Measurements from ENCODE around the gene CTSO.

CTSO gene

GRCh38 chr4:155966171-155966570, 12.5 kb upstream of the CTSO start:
- TF ChIP-seq ZNF274 (IDR thresholded peaks at IDR 0.05; ENCODE audit: low read depth, low read length): no peak
- H3K4me3 ChIP-seq (ENCODE audit: low read length): no peak overlapping the region

GRCh38 chr4:155964016-155964891, 10.6 kb upstream of the CTSO start:
- TF ChIP-seq ZNF274 (IDR thresholded peaks at IDR 0.05; ENCODE audit: low read depth, low read length): no peak
- H3K4me3 ChIP-seq (ENCODE audit: low read length): no peak overlapping the region

DNA sequence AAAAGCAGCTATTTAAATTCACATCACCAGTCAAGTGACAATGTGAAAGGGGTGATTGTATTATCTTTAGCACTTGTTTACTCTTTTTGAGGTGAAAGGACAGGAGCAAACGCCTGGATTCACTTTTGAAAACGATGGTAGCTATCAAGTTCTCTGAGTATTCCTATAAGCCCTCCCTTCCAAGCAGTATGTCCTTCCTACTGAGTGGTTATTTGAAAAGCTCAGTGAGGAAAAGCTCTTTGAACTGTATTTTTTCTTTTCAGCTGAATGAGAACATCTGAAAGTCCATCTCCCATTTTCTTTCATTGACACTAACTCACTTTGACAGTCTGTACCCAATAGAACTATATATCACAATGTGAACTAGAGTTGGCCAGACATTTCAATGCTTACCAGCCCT, 9.1 kb upstream of the CTSO start:
- TF ChIP-seq ZNF274 (IDR thresholded peaks at IDR 0.05; ENCODE audit: low read depth, low read length): no peak

DNA sequence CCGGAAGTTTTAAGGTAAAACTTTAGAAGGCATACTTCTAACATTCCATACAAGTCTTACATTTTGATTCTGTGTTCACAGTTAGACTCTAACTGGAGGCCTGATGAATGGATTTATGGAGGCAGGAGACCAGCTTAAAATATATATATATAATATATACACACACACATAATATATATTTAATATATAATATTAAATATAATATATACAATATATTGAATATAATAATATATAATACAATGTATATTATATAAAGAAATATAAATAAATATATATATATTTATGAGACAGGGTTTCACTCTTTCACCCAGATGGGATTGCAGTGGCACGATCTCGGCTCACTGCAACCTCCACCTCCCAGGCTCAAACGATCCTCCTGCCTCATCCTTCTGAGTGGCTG, 7.9 kb upstream of the CTSO start:
- H3K4me3 ChIP-seq (ENCODE audit: low read length): no peak overlapping the region
- TF ChIP-seq ZNF274 (IDR thresholded peaks at IDR 0.05; ENCODE audit: low read depth, low read length): no peak

More for the DNA sequence above, 9.1 kb upstream of the CTSO start:
- H3K4me3 ChIP-seq (ENCODE audit: low read length): no peak overlapping the region

DNA sequence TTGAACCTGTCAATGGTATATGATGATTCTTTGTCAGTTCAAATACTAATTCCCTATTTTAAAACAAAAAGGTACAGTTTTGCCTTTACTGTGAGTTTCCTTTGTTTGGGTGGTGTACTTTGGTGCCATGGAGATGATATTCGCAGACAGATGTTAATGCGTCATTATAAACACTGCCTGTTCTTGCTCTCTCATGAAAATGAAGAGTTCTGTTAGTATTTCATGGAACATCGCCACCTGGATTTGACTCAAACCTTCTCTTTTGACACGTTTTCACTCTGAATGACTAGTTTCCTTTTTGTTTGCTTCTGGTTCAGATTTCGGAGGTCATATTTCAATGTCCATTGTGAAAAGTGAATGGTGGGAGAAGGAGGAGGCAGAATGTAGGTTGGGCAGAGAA, 6.9 kb upstream of the CTSO start:
- no peak overlapping the region for H3K4me3 ChIP-seq (ENCODE audit: low read length)
- TF ChIP-seq ZNF274 (IDR thresholded peaks at IDR 0.05; ENCODE audit: low read depth, low read length): no peak

DNA sequence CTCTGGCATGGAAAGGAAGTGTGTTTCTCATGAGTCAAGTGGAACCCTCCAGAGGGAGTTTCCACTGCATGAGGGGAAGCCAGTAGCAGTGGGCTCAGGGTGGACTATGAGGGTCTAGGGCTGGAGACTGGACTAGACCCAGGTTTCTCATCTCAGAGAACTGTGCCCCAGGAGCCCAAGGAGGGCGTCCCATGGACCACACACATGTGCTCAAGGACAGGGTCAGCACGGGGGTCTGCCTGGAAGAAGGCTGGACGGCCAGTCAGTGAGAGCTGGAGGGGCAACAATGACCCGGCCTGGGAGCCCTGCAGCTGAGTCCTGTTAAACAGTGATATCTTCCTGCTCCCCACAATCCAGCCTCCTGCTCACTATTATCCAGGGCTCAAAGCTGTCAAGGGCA, 5.8 kb upstream of the CTSO start:
- no peak overlapping the region for H3K4me3 ChIP-seq (ENCODE audit: low read length)
- TF ChIP-seq ZNF274 (IDR thresholded peaks at IDR 0.05; ENCODE audit: low read depth, low read length): no peak

DNA sequence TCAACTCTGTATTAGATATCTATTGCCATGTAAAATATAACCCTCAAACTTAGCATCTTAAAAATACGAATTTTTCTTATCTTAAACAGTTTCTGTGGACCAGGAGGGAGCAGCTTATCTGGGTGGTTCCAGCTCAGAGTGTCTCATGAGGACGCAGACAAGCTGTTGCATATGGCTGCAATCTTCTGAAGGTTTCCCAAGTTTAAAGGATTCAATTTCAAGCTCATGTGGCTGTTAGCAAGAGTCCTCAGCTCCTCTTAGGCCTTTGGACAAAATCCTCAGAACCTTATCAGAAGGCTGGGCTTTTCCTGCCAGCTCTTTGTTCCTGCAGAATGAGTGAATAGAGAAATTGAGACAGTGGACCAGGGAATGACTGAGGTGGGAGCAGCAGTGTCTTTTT, 2.8 kb upstream of the CTSO start:
- no peak for TF ChIP-seq ZNF274 (IDR thresholded peaks at IDR 0.05; ENCODE audit: low read depth, low read length)
- no peak overlapping the region for H3K4me3 ChIP-seq (ENCODE audit: low read length)

DNA sequence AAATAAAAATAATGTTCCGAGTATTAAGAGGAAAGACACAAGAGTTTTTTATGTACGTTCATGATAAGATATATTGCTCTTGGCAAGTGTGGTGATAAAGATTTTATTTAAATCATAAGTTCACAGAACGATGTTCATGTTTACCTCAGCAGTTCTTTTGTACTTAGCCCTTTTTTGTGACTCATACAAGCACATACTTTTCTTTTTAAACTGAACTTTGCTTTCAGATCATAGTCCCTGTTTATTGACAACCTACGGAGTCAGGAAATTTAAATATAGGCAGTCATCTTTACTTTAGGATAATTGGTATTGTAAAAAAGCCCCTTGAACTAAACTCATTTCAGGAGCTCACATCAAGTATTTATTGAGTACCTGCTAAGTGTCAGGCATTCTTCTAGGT, 1.3 kb upstream of the CTSO start:
- TF ChIP-seq ZNF274 (IDR thresholded peaks at IDR 0.05; ENCODE audit: low read depth, low read length): no peak
- H3K4me3 ChIP-seq (ENCODE audit: low read length): no peak overlapping the region

- H3K4me3 ChIP-seq (ENCODE audit: low read length): peak overlapping the region; percentile 97; the same call in 1 of the 2 replicates
- no peak for TF ChIP-seq ZNF274 (IDR thresholded peaks at IDR 0.05; ENCODE audit: low read depth, low read length)
Measured at GRCh38 chr4:155954118-155954685, 536 bp upstream of the CTSO start.

GRCh38 chr4:155952501-155952901, 1.2 kb downstream of the CTSO start:
- no peak overlapping the region for H3K4me3 ChIP-seq (ENCODE audit: low read length)
- TF ChIP-seq ZNF274 (IDR thresholded peaks at IDR 0.05; ENCODE audit: low read depth, low read length): no peak

GRCh38 chr4:155950461-155950860, 3.2 kb downstream of the CTSO start:
- H3K4me3 ChIP-seq (ENCODE audit: low read length): no peak overlapping the region
- no peak for TF ChIP-seq ZNF274 (IDR thresholded peaks at IDR 0.05; ENCODE audit: low read depth, low read length)

DNA sequence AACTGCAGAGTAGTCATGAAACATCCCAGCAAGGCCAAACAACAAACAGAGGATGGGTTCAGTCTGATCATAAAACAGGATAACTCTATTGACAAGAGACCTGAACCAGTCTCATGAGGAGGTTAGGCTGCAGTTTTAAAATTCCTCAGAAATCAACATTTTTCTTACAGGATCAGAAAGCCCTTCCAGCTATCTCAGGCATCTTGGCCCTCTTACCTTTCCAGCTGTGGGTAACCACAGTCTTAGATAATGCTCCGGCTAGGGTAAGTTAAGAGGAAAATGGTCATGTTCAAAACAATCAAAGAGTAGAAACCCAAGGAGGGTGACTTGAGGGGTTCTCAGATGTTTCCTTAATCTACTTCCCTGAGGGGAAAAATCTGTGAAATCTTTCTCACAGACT, 5.1 kb downstream of the CTSO start:
- no peak for TF ChIP-seq ZNF274 (IDR thresholded peaks at IDR 0.05; ENCODE audit: low read depth, low read length)
- H3K4me3 ChIP-seq (ENCODE audit: low read length): no peak overlapping the region

DNA sequence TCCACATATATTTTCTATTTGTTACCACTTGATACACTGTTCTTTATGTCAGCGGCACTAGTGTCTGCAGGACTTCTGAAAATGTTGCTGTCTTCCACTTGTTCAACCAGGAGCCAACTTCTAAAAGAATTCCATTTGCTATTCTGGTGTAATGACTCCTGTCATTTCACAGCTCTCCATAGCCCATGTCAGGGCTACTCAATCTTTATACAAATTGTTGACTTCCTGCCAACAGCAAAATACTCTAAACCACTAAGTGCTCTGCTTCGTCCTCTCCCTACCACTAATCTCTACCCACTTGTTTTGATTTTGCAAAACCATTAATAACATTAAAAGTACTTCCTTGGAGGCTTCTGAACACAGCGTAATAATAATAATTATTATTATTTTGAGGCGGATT, 7.2 kb downstream of the CTSO start:
- no peak for TF ChIP-seq ZNF274 (IDR thresholded peaks at IDR 0.05; ENCODE audit: low read depth, low read length)
- no peak overlapping the region for H3K4me3 ChIP-seq (ENCODE audit: low read length)

DNA sequence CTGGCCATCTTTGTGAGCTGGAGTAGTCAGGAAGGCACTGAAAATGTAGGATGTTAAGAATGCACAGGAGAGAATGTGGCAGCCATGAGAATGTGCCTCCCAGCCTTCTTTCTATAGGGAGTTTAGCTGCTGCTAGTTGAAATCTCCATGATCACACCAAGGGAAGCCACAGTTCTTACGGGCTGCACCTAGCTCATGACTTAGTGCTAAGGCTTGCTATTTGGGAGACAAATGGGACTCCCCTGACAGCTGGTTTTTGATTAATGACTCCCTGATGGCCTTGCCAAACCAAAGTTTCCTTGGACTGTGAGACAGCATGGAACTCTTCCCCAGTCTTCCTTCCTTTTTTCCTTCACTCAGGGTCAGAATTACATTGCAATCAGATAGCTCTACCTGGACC, 9.2 kb downstream of the CTSO start:
- TF ChIP-seq ZNF274 (IDR thresholded peaks at IDR 0.05; ENCODE audit: low read depth, low read length): no peak
- no peak overlapping the region for H3K4me3 ChIP-seq (ENCODE audit: low read length)

DNA sequence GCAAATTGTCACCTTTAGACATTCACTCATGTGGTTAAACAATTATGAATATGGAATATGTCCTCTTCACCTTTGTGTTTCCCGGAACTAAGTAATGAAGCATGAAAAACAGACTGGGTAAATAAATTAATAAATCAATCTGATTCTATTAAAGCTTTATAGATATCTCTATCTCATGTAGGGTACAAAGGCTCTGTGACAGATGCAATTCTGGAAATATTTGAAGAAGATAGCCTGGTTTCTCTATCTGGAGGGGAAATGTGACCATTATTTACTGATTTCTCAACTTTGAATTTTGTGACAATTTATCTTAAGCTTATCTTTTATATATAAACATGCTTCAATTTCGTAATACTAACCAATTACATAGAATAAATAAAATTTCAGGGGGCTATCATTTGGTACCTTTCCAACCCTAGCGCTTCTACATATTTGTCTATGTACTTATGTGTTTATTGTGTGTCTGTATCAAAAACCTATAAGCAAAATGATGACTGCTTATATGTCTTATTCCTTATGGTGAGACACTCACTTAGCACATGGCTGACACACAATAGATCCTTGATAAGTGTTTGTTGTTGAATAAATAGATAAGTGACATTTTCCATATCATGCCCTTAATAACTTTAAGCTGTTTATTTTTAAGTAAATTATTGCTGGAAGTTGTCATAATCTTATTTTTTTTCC, 9.9 kb downstream of the CTSO start:
- H3K4me3 ChIP-seq (ENCODE audit: low read length): no peak overlapping the region
- TF ChIP-seq ZNF274 (IDR thresholded peaks at IDR 0.05; ENCODE audit: low read depth, low read length): no peak
